IPS-18a (cell line): Measurements from ENCODE around the gene MINDY2.
"Not testable (repeated sequence)": the region's sequence is repeated elsewhere in the genome, so short reads cannot be mapped to it uniquely, and the experiment has no call there.

Experiments used
- H3K27ac ChIP-seq: one replicate; pipeline ENCODE4 v1.5.1; 2013; ENCODE audit warnings: low read length
- H3K27me3 ChIP-seq: one replicate; pipeline ENCODE4 v1.6.1; 2013; ENCODE audit warnings: mild to moderate bottlenecking, low read length; ENCODE audit not compliant: control insufficient read depth, insufficient read depth
- H3K36me3 ChIP-seq: one replicate; pipeline ENCODE4 v1.6.1; 2013; ENCODE audit warnings: low read depth, low read length; ENCODE audit not compliant: control insufficient read depth
- H3K4me1 ChIP-seq: one replicate; pipeline ENCODE4 v1.6.1; 2013; ENCODE audit warnings: low read depth, low read length; ENCODE audit not compliant: control insufficient read depth
- H3K4me3 ChIP-seq: one replicate; pipeline ENCODE4 v1.5.1; 2013; ENCODE audit warnings: low read length
- H3K9ac ChIP-seq: one replicate; pipeline ENCODE4 v1.6.1; 2013; ENCODE audit warnings: mild to moderate bottlenecking, low read length, moderate library complexity
- H3K9me3 ChIP-seq: one replicate; pipeline ENCODE4 v1.6.1; 2013; ENCODE audit warnings: low read depth, low read length; ENCODE audit not compliant: control insufficient read depth

Gene MINDY2

GRCh38 chr15:58875343-58875742 is 104.2 kb downstream of the MINDY2 start:
- Histone ChIP-seq H3K4me3 (no peak overlapping the region), H3K9ac (no peak overlapping the region), H3K9me3 (no peaks in the 10 kb centered on the region), H3K27ac (no peak overlapping the region), H3K36me3 (peaks cover 31% of the 10 kb centered on the region), H3K4me1 (no peaks in the 10 kb centered on the region), H3K27me3 (no peaks in the 10 kb centered on the region)

- H3K4me3 ChIP-seq: no peak overlapping the region
- H3K27ac ChIP-seq: no peak overlapping the region
- no peaks in the 10 kb centered on the region for H3K27me3 ChIP-seq
- H3K9me3 ChIP-seq: no peaks in the 10 kb centered on the region
- no peak overlapping the region for H3K9ac ChIP-seq
- H3K36me3 ChIP-seq: peaks cover 42% of the 10 kb centered on the region
- H3K4me1 ChIP-seq: no peaks in the 10 kb centered on the region
These were observed 105.4 kb downstream of the MINDY2 start for GRCh38 chr15:58876306-58877106.

GRCh38 chr15:58877999-58878825 is 107.1 kb downstream of the MINDY2 start:
- Histone ChIP-seq H3K9ac (no peak overlapping the region), H3K27ac (no peak overlapping the region), H3K4me1 (no peaks in the 10 kb centered on the region), H3K27me3 (no peaks in the 10 kb centered on the region), H3K4me3 (no peak overlapping the region), H3K36me3 (peaks cover 59% of the 10 kb centered on the region), H3K9me3 (no peaks in the 10 kb centered on the region)

- Histone ChIP-seq H3K27me3 (no peaks in the 10 kb centered on the region), H3K9ac (no peak overlapping the region), H3K9me3 (no peaks in the 10 kb centered on the region), H3K4me1 (no peaks in the 10 kb centered on the region), H3K27ac (no peak overlapping the region), H3K36me3 (peaks cover 78% of the 10 kb centered on the region), H3K4me3 (no peak overlapping the region)
These were observed 109.2 kb downstream of the MINDY2 start for GRCh38 chr15:58880320-58880719.

- no peaks in the 10 kb centered on the region for H3K9me3 ChIP-seq
- H3K9ac ChIP-seq: no peak overlapping the region
- no peak overlapping the region for H3K4me3 ChIP-seq
- H3K27me3 ChIP-seq: no peaks in the 10 kb centered on the region
- H3K27ac ChIP-seq: no peak overlapping the region
- H3K4me1 ChIP-seq: no peaks in the 10 kb centered on the region
- peaks cover 94% of the 10 kb centered on the region for H3K36me3 ChIP-seq
These were observed 111.1 kb downstream of the MINDY2 start for GRCh38 chr15:58882243-58882642.

- H3K9me3 ChIP-seq, H3K27ac ChIP-seq, H3K27me3 ChIP-seq, H3K9ac ChIP-seq, H3K4me1 ChIP-seq, H3K4me3 ChIP-seq: not testable (repeated sequence)
- peaks cover 98% of the 10 kb centered on the region for H3K36me3 ChIP-seq
These were observed 112.8 kb downstream of the MINDY2 start for GRCh38 chr15:58883926-58884325.

- no peaks in the 10 kb centered on the region for H3K9me3 ChIP-seq
- H3K4me1 ChIP-seq: no peaks in the 10 kb centered on the region
- no peaks in the 10 kb centered on the region for H3K27me3 ChIP-seq
- no peak overlapping the region for H3K4me3 ChIP-seq
- H3K9ac ChIP-seq: no peak overlapping the region
- H3K27ac ChIP-seq: no peak overlapping the region
- H3K36me3 ChIP-seq: peaks cover 98% of the 10 kb centered on the region
These were observed 115.8 kb downstream of the MINDY2 start for GRCh38 chr15:58886921-58887320.

- no peak overlapping the region for H3K4me3 ChIP-seq
- no peaks in the 10 kb centered on the region for H3K27me3 ChIP-seq
- H3K9me3 ChIP-seq: no peaks in the 10 kb centered on the region
- peaks cover 98% of the 10 kb centered on the region for H3K36me3 ChIP-seq
- H3K9ac ChIP-seq: no peak overlapping the region
- H3K4me1 ChIP-seq: no peaks in the 10 kb centered on the region
- H3K27ac ChIP-seq: no peak overlapping the region
These were observed 118.3 kb downstream of the MINDY2 start for GRCh38 chr15:58889363-58889762.

- peaks cover 87% of the 10 kb centered on the region for H3K36me3 ChIP-seq
- no peaks in the 10 kb centered on the region for H3K9me3 ChIP-seq
- H3K27ac ChIP-seq: no peak overlapping the region
- H3K9ac ChIP-seq: no peak overlapping the region
- H3K4me1 ChIP-seq: no peaks in the 10 kb centered on the region
- no peaks in the 10 kb centered on the region for H3K27me3 ChIP-seq
- H3K4me3 ChIP-seq: no peak overlapping the region
These were observed 127.1 kb downstream of the MINDY2 start for GRCh38 chr15:58898150-58898680.

- Histone ChIP-seq H3K27ac (no peak overlapping the region), H3K4me1 (no peaks in the 10 kb centered on the region), H3K4me3 (no peak overlapping the region), H3K36me3 (peaks cover 82% of the 10 kb centered on the region), H3K9me3 (no peaks in the 10 kb centered on the region), H3K9ac (no peak overlapping the region), H3K27me3 (no peaks in the 10 kb centered on the region)
These were observed 129.5 kb downstream of the MINDY2 start for GRCh38 chr15:58900631-58901030.

GRCh38 chr15:58908550-58909309 is 137.6 kb downstream of the MINDY2 start:
- Histone ChIP-seq H3K9ac (no peak overlapping the region), H3K27ac (no peak overlapping the region), H3K27me3 (no peaks in the 10 kb centered on the region), H3K36me3 (peaks cover 78% of the 10 kb centered on the region), H3K4me3 (no peak overlapping the region), H3K9me3 (no peaks in the 10 kb centered on the region), H3K4me1 (no peaks in the 10 kb centered on the region)
